ENCODE data around the gene KLF7. TPM values are rescaled to one million over a fixed set of nuclear protein-coding genes. Genes with fewer than 3 reads are reported as not detected.

Gene KLF7
- total RNA-seq, 1 experiment from 2014 or later = 32.2 TPM

- no CpG with 5 or more reads among the region's 2 CpGs for WGBS (ENCODE audit: extremely low coverage, insufficient read length, low lambda C conversion rate)
- H4K5ac ChIP-seq (ENCODE audit: insufficient read length, low read depth, low read length) = no peak overlapping the region
Observed at GRCh38 chr2:207201416-207201815, 35.7 kb upstream of the KLF7 start.

More at GRCh38 chr2:207201416-207201815, 35.7 kb upstream of the KLF7 start:
- H2AFZ ChIP-seq (ENCODE audit: low read length) = no peak overlapping the region
- no peak overlapping the region for H3K4me3 Mint-ChIP-seq
- H3K79me2 ChIP-seq (ENCODE audit: insufficient read depth, low read length) = no peaks in the 10 kb centered on the region
- H3K27ac Mint-ChIP-seq = no peak overlapping the region
- no peak overlapping the region for H3K18ac ChIP-seq (ENCODE audit: insufficient read length, low read depth, low read length)
- TF ChIP-seq, protein P1, sequence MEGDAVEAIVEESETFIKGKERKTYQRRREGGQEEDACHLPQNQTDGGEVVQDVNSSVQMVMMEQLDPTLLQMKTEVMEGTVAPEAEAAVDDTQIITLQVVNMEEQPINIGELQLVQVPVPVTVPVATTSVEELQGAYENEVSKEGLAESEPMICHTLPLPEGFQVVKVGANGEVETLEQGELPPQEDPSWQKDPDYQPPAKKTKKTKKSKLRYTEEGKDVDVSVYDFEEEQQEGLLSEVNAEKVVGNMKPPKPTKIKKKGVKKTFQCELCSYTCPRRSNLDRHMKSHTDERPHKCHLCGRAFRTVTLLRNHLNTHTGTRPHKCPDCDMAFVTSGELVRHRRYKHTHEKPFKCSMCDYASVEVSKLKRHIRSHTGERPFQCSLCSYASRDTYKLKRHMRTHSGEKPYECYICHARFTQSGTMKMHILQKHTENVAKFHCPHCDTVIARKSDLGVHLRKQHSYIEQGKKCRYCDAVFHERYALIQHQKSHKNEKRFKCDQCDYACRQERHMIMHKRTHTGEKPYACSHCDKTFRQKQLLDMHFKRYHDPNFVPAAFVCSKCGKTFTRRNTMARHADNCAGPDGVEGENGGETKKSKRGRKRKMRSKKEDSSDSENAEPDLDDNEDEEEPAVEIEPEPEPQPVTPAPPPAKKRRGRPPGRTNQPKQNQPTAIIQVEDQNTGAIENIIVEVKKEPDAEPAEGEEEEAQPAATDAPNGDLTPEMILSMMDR (conservative IDR thresholded peaks at IDR 0.05) = no peak
- H4K91ac ChIP-seq (ENCODE audit: insufficient read length, low read depth, low read length) = no peak overlapping the region
- no peaks in the 10 kb centered on the region for H3K9me3 ChIP-seq (ENCODE audit: control insufficient read depth, low read depth, low read length)
- no peaks in the 10 kb centered on the region for H3K23me2 ChIP-seq (ENCODE audit: insufficient read length, low read depth, low read length, poor library complexity, severe bottlenecking)
- H2BK15ac ChIP-seq (ENCODE audit: low read depth, low read length) = no peak overlapping the region
- no peak overlapping the region for H3K23ac ChIP-seq (ENCODE audit: insufficient read length, low read depth, low read length)
- no peak for DNase-seq
- H2BK5ac ChIP-seq (ENCODE audit: insufficient read length, low read length) = no peak overlapping the region
- no peak overlapping the region for H3T11ph ChIP-seq (ENCODE audit: low read length)
- H3K4me2 ChIP-seq (ENCODE audit: insufficient read depth, insufficient read length, low read length) = no peak overlapping the region
- no peak overlapping the region for H3K56ac ChIP-seq (ENCODE audit: insufficient read length, low read depth, low read length)
- peaks cover 9 to 30% of the 10 kb centered on the region in 2 experiments for H3K4me1 Mint-ChIP-seq
- H3K9me3 Mint-ChIP-seq = no peaks in the 10 kb centered on the region
- H3K36me3 Mint-ChIP-seq (ENCODE audit: insufficient read depth in 1 of 3, low read depth in 3 of 3) = no peaks in the 10 kb centered on the region
- no peak overlapping the region for H3K14ac ChIP-seq (ENCODE audit: insufficient read depth, low read length)
- H3K27me3 Mint-ChIP-seq (ENCODE audit: low read depth) = no peaks in the 10 kb centered on the region
- H2AK5ac ChIP-seq (ENCODE audit: insufficient read length, low read length) = no peak overlapping the region
- no peak overlapping the region for H2BK12ac ChIP-seq (ENCODE audit: insufficient read length, low read depth, low read length)
- no peaks in the 10 kb centered on the region for H3K27me3 ChIP-seq (ENCODE audit: insufficient read depth, low read length)
- H4K20me1 ChIP-seq (ENCODE audit: control insufficient read depth, insufficient read depth, insufficient read length) = no peaks in the 10 kb centered on the region
- H2BK20ac ChIP-seq (ENCODE audit: low read depth, low read length, poor library complexity, severe bottlenecking) = no peak overlapping the region
- H3K4me1 ChIP-seq (ENCODE audit: insufficient read depth, low read length) = no peaks in the 10 kb centered on the region
- H3K79me1 ChIP-seq (ENCODE audit: insufficient read depth, low read depth, low read length, poor library complexity, severe bottlenecking) = no peaks in the 10 kb centered on the region
- no peak overlapping the region for H4K8ac ChIP-seq (replicated peaks; ENCODE audit: insufficient read length, low read depth, low read length)
- H3K4ac ChIP-seq (ENCODE audit: low read depth, low read length) = no peak overlapping the region
- H3K27ac ChIP-seq (ENCODE audit: insufficient read length, low read depth, low read length) = no peak overlapping the region
- H2BK120ac ChIP-seq (ENCODE audit: low read depth, low read length, poor library complexity, severe bottlenecking) = no peak overlapping the region
- H3K9ac ChIP-seq (ENCODE audit: extremely low read depth, insufficient read length, low read length) = no peak overlapping the region
